ENCODE results near the gene CCDC39. TPM values are rescaled to one million over a fixed set of nuclear protein-coding genes. Genes with fewer than 3 reads are reported as not detected.

Gene CCDC39
- total and polyA plus RNA-seq, 9 of the 15 experiments (the other 6 are each of a cell fraction or from before 2014, with no cell fraction given), result not detected

- TF ChIP-seq, protein P1, sequence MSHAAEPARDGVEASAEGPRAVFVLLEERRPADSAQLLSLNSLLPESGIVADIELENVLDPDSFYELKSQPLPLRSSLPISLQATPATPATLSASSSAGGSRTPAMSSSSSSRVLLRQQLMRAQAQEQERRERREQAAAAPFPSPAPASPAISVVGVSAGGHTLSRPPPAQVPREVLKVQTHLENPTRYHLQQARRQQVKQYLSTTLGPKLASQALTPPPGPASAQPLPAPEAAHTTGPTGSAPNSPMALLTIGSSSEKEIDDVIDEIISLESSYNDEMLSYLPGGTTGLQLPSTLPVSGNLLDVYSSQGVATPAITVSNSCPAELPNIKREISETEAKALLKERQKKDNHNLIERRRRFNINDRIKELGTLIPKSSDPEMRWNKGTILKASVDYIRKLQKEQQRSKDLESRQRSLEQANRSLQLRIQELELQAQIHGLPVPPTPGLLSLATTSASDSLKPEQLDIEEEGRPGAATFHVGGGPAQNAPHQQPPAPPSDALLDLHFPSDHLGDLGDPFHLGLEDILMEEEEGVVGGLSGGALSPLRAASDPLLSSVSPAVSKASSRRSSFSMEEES (CRISPR knock-in tag; IDR thresholded peaks at IDR 0.05), result no peak
- no peak for TF ChIP-seq NONO (IDR thresholded peaks at IDR 0.05; ENCODE audit: low read depth in 2 of 2, low read length in 1 of 2)
- TF ChIP-seq ZNF507 (tag; conservative IDR thresholded peaks at IDR 0.05), result no peak
- no peak for TF ChIP-seq ILF3 (IDR thresholded peaks at IDR 0.05; ENCODE audit: borderline replicate concordance)
- TF ChIP-seq TAF7 (tag; IDR thresholded peaks at IDR 0.05), result no peak
- TF ChIP-seq HDGF (IDR thresholded peaks at IDR 0.05), result no peak
- no peak for TF ChIP-seq BHLHE40 (IDR thresholded peaks at IDR 0.05; ENCODE audit: low read length)
- TF ChIP-seq, protein P2, sequence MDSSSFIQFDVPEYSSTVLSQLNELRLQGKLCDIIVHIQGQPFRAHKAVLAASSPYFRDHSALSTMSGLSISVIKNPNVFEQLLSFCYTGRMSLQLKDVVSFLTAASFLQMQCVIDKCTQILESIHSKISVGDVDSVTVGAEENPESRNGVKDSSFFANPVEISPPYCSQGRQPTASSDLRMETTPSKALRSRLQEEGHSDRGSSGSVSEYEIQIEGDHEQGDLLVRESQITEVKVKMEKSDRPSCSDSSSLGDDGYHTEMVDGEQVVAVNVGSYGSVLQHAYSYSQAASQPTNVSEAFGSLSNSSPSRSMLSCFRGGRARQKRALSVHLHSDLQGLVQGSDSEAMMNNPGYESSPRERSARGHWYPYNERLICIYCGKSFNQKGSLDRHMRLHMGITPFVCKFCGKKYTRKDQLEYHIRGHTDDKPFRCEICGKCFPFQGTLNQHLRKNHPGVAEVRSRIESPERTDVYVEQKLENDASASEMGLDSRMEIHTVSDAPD (CRISPR knock-in tag; IDR thresholded peaks at IDR 0.05), result no peak
- TF ChIP-seq PHF21A (IDR thresholded peaks at IDR 0.05; ENCODE audit: borderline replicate concordance, low read depth), result no peak
- TF ChIP-seq HOMEZ (CRISPR knock-in tag; IDR thresholded peaks at IDR 0.05), result no peak
- no peak for TF ChIP-seq GTF2F1 (IDR thresholded peaks at IDR 0.05; ENCODE audit: low read depth, low read length)
- TF ChIP-seq NRF1 (conservative IDR thresholded peaks at IDR 0.05 in 1 of 2, IDR thresholded peaks at IDR 0.05 in 1 of 2), result peak; percentile 78 to 82
- no peak for TF ChIP-seq ARID3A (IDR thresholded peaks at IDR 0.05; ENCODE audit: borderline replicate concordance, low read depth, low read length)
- no peak for TF ChIP-seq ARHGAP35 (IDR thresholded peaks at IDR 0.05; ENCODE audit: partially characterized antibody)
- TF ChIP-seq TGIF2 (CRISPR knock-in tag; IDR thresholded peaks at IDR 0.05), result no peak
- no peak for TF ChIP-seq RBM15 (IDR thresholded peaks at IDR 0.05; ENCODE audit: insufficient read depth, low read length)
- TF ChIP-seq ZNF77 (CRISPR knock-in tag; IDR thresholded peaks at IDR 0.05), result no peak
- no peak for TF ChIP-seq SAFB (IDR thresholded peaks at IDR 0.05; ENCODE audit: borderline replicate concordance, low read depth, low read length)
- TF ChIP-seq RAD51 (IDR thresholded peaks at IDR 0.05; ENCODE audit: borderline replicate concordance, low read depth), result no peak
- no peak for TF ChIP-seq ZNF24 (IDR thresholded peaks at IDR 0.05)
- TF ChIP-seq, protein P3, sequence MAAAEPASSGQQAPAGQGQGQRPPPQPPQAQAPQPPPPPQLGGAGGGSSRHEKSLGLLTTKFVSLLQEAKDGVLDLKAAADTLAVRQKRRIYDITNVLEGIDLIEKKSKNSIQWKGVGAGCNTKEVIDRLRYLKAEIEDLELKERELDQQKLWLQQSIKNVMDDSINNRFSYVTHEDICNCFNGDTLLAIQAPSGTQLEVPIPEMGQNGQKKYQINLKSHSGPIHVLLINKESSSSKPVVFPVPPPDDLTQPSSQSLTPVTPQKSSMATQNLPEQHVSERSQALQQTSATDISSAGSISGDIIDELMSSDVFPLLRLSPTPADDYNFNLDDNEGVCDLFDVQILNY (CRISPR knock-in tag; IDR thresholded peaks at IDR 0.05), result no peak
- TF ChIP-seq ZNF444 (CRISPR knock-in tag; IDR thresholded peaks at IDR 0.05), result no peak
These were observed 77.3 kb downstream of the CCDC39 start, which contains the start of gene TTC14 (continued) for GRCh38 chr3:180601688-180602666.

Data from K562 (cell line).